DMS114 treated with DMSO at 0.1 percent for 48 hours (cell line): ENCODE data around the gene CNGA3.

Experiments used
- DNase-seq: peaks from one replicate; lab custom pipeline; 2025; ENCODE audit not compliant: unreplicated experiment; lab: John Stamatoyannopoulos, UW

Gene CNGA3

DNA sequence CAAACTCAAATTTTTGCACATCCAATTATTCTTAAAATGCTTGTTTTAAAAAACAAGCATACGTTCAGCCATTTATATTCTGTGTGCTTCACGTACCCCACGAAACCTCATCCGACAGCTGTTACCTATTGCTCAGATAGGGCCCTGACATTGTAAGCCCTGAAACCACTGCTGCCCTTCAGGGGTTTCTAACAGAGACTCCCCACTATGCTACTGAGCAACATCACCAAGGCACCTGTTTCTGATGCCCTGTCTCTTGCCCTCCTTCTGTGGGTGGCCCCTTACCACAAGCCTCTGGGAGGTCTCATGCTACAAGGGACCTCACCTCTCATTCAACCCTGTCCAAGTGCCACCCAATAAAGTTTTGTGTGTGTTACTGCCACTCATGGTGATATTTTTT lies 18.5 kb upstream of the CNGA3 start:
- DNase-seq: no peak

DNA sequence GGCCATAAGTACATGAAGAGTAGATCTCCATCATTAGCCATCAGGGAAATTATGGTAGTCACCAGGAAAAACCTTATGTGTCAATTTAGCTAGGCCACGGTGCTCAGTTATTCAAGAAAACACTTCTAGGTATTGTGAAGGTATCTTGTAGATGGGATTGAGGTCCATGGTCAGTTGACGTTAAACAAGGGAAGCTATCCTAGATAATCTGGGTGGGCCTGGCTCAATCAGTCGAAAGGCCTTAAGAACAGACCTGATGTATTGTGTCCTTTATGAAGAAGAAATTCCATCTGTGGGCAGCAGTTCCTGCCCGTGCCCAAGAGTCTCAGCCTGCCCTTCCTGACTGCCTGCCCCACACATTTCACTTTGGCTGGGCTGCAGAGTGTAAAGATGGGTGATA lies 16.7 kb upstream of the CNGA3 start:
- no peak for DNase-seq

DNA sequence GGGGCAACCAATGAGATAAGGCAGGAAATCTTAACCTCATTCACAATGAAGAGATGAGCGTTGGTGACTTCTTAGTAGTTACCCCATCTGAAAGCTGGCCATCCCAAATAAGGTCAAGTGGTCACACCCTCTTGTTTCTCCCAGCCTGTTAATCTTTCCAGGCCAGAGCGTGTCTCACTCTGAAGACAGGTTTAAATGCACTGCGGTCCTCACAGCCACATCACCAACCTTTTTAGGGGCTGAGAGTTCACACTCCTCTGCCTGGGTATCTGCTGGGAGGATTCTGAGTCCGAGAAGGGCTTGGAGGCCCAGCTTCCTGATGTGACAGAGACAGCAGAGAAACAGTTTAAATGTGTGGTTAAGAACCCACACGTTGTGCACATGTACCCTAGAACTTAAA lies 13.3 kb upstream of the CNGA3 start:
- no peak for DNase-seq

GRCh38 chr2:98333922-98334321 lies 12.3 kb upstream of the CNGA3 start:
- DNase-seq: no peak

DNA sequence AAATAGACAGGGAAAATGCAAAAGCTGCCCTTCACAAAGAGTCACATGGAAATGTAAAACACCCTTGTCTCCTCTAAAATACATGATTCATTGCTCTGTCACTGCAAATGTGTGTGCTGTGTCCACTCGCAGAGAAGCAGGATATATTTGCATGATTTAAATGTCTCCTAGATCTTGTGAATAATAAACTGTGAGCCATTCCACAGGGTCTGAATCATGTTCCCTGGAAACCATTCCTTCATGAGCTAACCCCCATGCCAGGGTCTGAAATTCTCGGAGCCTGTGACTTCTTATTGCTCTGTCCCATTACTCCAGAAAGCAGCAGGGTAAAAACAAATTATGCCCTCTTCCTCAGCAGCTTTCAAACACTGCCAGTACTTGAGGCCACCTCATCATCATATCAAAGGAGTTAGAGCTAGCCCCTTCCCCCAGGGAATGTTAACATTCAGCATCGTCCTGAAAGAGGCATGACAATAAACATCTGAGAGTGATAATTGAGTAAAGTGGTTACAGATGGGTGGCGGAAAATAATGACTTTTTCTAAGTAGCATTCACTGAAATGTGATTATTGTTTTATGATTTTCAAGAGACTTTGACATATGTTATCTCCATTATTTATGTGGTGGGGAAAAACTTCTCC lies 11.7 kb upstream of the CNGA3 start:
- DNase-seq: no peak

DNA sequence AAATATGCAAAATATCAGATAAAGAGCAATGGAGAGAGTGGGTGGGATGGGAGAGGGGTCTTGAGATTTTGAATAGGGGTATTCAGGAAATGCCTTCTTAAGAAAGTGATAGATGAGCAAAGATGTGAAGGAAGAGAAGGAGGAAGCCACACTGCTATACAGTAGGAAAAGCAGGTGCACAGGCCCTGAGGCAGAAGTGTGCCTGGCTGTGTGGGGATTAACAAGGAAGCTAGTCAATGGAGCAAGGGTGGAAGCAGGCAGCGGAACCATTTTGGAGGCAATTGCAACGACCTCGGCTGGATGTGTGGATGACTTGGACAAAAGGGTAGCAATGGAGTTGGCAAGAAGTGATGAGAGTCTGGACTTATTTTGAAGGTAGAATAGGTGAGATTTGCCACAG lies 11.0 kb upstream of the CNGA3 start:
- no peak for DNase-seq

GRCh38 chr2:98341241-98341640 lies 5.0 kb upstream of the CNGA3 start:
- DNase-seq: no peak

DNA sequence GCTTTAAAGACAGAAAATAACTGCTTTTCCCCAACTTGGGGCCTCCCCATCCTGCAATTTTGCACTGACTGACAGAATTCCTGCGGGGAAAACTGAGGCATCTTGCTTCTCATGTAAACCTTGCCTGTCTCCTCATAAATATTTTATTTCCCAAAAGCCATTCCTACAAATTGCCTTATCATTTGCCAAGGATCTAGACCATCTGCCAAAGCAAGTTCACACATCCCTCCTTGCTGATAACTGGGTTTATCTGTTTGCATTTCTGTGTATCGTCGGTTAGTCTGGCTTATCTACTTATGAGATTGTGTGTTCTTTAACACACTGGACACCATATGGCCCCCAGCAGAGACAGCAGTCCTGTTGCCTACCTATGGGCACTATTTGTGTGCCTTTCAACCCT lies 3.0 kb upstream of the CNGA3 start:
- no peak for DNase-seq

GRCh38 chr2:98347298-98348065 lies 1.2 kb downstream of the CNGA3 start:
- no peak for DNase-seq

GRCh38 chr2:98348066-98348561 lies 1.9 kb downstream of the CNGA3 start:
- no peak for DNase-seq

GRCh38 chr2:98350411-98350810 lies 4.2 kb downstream of the CNGA3 start:
- DNase-seq: no peak

- DNase-seq: no peak
Measured at GRCh38 chr2:98355881-98356280, 9.6 kb downstream of the CNGA3 start.

- no peak for DNase-seq
Measured at GRCh38 chr2:98356729-98357128, 10.5 kb downstream of the CNGA3 start.

GRCh38 chr2:98357849-98358248 lies 11.6 kb downstream of the CNGA3 start:
- DNase-seq: no peak

GRCh38 chr2:98359986-98360385 lies 13.7 kb downstream of the CNGA3 start:
- no peak for DNase-seq

DNA sequence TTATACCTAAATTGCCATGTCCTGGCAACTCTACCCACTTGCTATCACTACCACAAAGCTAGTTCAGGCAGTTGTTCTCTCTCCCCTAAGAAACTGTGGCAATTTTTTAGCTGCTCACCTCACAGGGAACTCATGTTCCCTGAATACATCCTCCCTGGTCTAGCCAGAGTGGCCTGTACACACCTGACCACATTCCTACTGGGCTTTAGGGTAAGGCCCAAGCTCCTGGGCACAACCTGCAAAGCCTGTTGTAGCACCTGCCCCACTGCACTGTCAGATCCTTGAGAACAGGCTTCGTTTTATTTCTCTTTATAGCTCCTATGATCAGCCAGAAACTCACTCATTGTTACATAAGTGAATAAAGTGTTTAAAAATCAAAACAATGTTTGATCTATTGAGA lies 21.5 kb downstream of the CNGA3 start:
- DNase-seq: no peak

GRCh38 chr2:98369710-98370239 lies 23.5 kb downstream of the CNGA3 start:
- DNase-seq: no peak

DNA sequence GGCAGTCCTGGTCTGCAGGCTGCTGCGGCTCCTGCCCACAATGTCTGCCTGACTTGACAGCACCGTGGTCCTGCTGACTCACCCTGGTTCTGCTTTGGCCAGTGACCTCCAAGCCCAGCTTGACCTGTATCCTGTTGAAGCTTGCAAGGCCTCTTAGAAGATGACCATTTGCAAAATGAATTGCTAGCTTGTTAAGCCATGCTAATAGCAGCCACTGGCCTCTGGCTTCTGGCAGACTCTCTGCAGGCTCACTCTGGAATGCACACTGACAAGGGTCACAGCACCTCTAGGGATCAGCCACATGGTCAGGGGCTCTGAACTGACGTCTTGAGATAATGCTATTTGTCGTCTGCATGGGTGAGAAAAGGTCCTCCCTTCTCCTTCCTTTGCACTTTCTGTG lies 25.9 kb downstream of the CNGA3 start:
- DNase-seq: no peak

DNA sequence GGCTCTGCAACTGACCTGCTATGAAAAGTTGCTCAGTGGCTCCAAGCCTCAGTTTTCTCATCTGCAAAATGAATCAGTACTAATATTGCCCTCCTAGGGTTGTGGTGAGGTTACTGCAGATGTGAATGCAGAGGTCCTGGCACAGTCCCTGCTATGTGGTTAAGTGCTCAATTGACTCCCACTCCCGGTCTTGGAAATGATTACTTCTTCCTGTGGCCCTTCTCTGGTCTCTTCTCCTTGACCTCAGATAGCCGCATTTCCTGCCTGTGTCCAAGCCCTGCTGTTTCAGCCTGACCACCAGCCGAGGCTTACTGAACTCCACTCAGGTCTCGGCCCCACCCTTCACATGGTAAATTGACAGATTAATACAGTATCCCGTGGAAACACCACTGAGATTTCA lies 26.3 kb downstream of the CNGA3 start:
- DNase-seq: no peak

DNA sequence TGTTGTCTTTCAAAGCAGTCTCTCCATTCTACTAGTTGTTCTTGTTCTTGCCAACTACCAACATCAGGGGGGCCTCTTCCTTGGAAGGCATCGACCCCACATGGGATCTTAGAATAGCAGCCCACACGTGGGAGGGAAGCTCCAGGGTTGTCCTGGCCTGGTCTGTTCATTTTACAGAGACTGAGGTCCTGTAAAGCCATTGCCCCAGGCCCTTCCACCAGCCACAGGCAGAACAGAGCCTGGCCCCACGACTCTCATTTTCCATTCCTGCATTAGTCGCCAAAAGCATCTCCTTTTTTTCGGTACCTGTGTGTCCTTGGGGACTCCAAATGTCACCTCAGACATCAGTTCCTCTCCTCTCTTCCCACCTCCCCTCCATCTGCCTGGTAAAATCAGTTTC lies 28.0 kb downstream of the CNGA3 start:
- no peak for DNase-seq

DNA sequence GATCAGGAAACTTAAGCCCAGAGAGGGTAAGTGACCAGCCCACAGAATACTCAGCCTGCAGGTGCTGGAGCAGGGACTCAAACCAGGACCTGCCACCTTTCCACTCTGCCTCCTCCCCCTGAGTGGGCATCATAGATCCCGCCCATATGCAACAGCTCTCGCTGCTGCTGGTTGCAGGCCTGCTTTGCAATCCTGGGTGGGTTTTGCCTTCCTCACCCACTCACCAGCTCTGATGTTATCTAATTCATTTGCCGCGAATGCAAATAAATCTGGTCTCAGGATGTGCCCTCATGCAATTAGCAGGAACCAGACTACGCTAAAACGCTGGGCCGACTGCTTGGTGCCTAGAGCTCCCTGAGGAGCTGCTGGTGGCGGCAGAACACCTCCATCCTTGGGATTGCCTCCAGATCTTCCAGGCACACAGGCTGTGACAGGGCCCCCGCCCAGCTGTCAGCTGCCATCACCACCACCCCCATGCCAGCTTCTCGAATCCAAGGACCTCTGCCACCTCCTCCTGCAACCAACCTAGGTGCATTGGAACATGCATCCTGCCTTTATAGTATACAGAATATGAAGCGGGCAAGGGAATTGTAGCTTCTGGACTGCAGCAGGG lies 28.8 kb downstream of the CNGA3 start:
- DNase-seq: no peak

DNA sequence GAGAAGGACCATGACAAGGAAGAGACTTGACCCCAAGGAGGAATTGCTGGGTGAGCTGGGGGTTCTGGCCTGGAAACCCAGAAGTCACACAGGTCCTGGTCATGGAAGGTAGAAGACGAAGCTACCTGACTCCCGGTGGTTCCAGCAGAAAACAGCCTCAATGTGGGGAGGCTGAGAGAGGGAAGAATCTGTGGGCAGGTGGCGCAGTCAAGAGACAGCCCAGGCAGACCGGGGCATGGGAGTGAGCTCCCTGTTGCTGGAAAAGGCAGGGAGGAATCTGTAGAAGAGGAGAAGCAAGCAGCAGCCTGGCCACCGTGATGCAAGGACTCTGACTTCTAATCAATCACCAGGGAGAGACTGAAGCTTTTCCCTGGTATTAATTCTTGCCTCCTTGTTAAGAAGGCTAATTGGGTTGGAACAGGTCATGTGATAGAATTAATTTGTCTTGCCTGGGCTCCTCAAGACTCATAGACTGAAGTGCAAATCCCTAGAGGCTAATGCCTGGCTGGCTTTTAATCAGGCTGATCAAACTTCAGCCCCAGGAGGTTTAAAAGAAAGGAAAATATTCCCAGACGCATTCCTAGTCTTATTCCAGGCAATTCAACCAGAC lies 30.1 kb downstream of the CNGA3 start:
- DNase-seq: no peak
